ENCODE data around the gene BACH1.
"Not testable (repeated sequence)": the region's sequence is repeated elsewhere in the genome, so short reads cannot be mapped to it uniquely, and the experiment has no call there.

BACH1 gene

DNA sequence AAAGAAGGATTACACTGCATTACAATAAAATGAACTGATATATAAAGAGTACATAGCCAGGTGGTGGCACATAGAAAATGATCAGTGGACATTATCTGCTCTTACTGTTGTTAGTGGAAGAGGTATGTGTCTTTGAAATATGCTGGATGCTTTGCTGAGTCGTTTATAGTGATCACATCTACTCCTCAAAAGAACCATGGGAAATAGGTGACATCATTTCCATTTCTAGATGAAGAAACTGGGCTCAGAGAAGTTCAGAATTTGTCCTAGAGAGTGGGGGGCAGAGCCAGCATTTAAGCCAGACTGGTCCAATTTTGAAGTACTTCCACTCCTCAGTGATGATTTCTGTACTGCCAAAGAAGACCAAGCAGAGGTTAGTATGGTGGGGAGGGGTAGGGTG is 34.0 kb upstream of the BACH1 start:
- H3K9me3 ChIP-seq (ENCODE audit: control insufficient read depth, insufficient read depth, low read depth, low read length): no peaks in the 10 kb centered on the region
- H3K9ac ChIP-seq (ENCODE audit: low read length): no peak overlapping the region
- no peak overlapping the region for H3K27ac ChIP-seq (ENCODE audit: low read depth, low read length)
- H3K4me3 ChIP-seq (ENCODE audit: low read depth, low read length): no peak overlapping the region
- H3K4me1 ChIP-seq (ENCODE audit: control insufficient read depth, insufficient read depth, low read length): no peaks in the 10 kb centered on the region
- no peaks in the 10 kb centered on the region for H3K36me3 ChIP-seq (ENCODE audit: control insufficient read depth, insufficient read depth, low read length)
- H3K27me3 ChIP-seq (ENCODE audit: control insufficient read depth, insufficient read depth, low read length): no peaks in the 10 kb centered on the region

DNA sequence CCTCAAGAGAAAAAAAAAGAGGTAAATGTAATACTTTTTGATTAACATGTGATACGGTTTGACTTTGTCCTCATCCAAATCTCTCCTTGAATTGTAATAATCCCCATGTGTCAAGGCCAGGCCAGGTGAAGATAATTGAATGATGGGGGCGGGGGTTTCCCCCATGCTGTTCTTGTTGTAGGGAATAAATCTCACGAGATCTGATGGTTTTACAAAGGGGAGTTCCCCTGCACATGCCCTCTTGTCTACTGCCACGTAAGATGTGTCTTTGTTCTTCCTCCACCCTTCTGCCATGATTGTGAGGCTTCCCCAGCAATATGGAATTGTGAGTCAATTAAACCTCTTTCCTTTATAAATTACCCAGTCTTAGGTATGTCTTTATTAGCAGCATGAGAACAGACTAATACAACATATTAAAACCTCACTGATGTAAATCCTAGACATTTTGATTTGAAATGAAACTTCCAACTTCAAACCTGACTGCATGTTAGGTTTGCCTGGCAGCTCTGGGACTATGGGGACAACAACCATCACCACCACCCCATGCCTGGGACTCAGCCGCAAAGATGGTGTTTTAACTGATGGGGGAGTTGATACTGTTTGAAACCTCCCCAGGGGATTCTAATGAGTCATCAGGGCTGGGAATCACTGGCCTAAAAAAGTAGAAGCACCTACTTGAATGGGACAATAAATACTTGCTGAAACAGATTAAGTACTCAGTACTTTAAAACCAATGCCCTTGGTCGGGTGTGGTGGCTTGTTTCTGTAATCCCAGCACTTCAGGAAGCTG is 32.8 kb upstream of the BACH1 start:
- no peaks in the 10 kb centered on the region for H3K9me3 ChIP-seq (ENCODE audit: control insufficient read depth, insufficient read depth, low read depth, low read length)
- H3K4me3 ChIP-seq (ENCODE audit: low read depth, low read length): no peak overlapping the region
- no peak overlapping the region for H3K9ac ChIP-seq (ENCODE audit: low read length)
- H3K4me1 ChIP-seq (ENCODE audit: control insufficient read depth, insufficient read depth, low read length): no peaks in the 10 kb centered on the region
- H3K27me3 ChIP-seq (ENCODE audit: control insufficient read depth, insufficient read depth, low read length): no peaks in the 10 kb centered on the region
- H3K27ac ChIP-seq (ENCODE audit: low read depth, low read length): no peak overlapping the region
- H3K36me3 ChIP-seq (ENCODE audit: control insufficient read depth, insufficient read depth, low read length): no peaks in the 10 kb centered on the region

DNA sequence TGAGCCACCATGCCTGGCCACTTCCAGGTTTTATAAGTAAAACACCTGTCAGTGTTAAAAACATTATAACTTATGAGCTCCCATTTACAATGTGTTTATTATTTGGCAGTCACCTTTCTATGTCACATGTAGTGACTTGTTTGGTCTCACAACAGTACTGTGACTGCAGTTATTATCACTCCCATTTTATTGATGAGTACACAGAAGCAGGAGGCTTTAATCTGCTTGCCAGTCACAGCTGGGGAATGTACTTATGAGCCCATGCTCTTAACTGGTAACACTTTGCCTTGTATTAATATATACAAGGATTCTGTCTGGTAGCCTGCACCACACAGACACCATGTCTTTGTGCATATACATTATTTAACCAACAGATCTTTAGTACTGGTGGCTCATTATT is 31.1 kb upstream of the BACH1 start:
- H3K4me1 ChIP-seq (ENCODE audit: control insufficient read depth, insufficient read depth, low read length): no peaks in the 10 kb centered on the region
- H3K27ac ChIP-seq (ENCODE audit: low read depth, low read length): no peak overlapping the region
- no peak overlapping the region for H3K9ac ChIP-seq (ENCODE audit: low read length)
- no peaks in the 10 kb centered on the region for H3K36me3 ChIP-seq (ENCODE audit: control insufficient read depth, insufficient read depth, low read length)
- no peak overlapping the region for H3K4me3 ChIP-seq (ENCODE audit: low read depth, low read length)
- no peaks in the 10 kb centered on the region for H3K9me3 ChIP-seq (ENCODE audit: control insufficient read depth, insufficient read depth, low read depth, low read length)
- no peaks in the 10 kb centered on the region for H3K27me3 ChIP-seq (ENCODE audit: control insufficient read depth, insufficient read depth, low read length)

DNA sequence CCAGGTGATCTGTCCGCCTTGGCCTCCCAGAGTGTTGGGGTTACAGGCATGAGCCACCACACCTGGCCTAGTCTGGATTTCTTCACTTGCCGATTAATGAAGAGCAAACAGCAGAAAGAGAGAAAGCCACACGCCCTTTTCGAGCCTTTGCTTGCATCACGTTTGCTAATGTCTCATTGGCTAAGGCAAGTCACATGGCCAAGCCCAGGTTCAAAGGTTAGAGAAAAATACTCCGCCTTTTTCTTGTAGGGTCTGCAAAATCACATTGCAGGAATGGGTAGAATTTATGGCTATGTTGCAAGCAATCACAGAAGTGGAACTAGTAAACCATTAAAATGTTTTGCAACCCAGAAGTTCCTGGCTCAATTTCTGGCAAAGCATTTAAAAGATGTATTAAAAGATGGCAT is 26.8 kb upstream of the BACH1 start:
- H3K27me3 ChIP-seq (ENCODE audit: control insufficient read depth, insufficient read depth, low read length): no peaks in the 10 kb centered on the region
- no peak overlapping the region for H3K27ac ChIP-seq (ENCODE audit: low read depth, low read length)
- H3K4me3 ChIP-seq (ENCODE audit: low read depth, low read length): no peak overlapping the region
- H3K9ac ChIP-seq (ENCODE audit: low read length): no peak overlapping the region
- H3K4me1 ChIP-seq (ENCODE audit: control insufficient read depth, insufficient read depth, low read length): no peaks in the 10 kb centered on the region
- no peaks in the 10 kb centered on the region for H3K9me3 ChIP-seq (ENCODE audit: control insufficient read depth, insufficient read depth, low read depth, low read length)
- no peaks in the 10 kb centered on the region for H3K36me3 ChIP-seq (ENCODE audit: control insufficient read depth, insufficient read depth, low read length)

DNA sequence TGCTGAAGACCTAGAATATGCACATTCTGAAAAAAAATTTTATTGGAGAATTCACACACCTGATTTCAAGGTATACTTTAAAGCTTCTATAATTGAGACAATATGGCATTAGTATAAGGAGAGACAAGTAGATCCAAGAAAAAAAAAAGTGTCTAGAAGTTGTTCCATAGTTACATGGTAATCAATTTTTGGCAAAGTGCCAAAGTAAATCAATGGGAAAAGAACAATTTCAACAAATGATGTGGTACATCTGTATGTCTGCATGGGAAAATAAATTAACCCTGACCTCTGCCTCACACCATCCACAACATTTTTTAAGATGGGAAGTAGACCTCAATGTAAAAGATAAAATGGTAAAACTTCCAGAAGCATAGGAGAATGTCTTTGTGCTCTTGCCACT is 21.3 kb upstream of the BACH1 start:
- H3K9me3 ChIP-seq (ENCODE audit: control insufficient read depth, insufficient read depth, low read depth, low read length): no peaks in the 10 kb centered on the region
- no peaks in the 10 kb centered on the region for H3K36me3 ChIP-seq (ENCODE audit: control insufficient read depth, insufficient read depth, low read length)
- H3K27ac ChIP-seq (ENCODE audit: low read depth, low read length): no peak overlapping the region
- H3K4me1 ChIP-seq (ENCODE audit: control insufficient read depth, insufficient read depth, low read length): no peaks in the 10 kb centered on the region
- H3K9ac ChIP-seq (ENCODE audit: low read length): no peak overlapping the region
- no peak overlapping the region for H3K4me3 ChIP-seq (ENCODE audit: low read depth, low read length)
- no peaks in the 10 kb centered on the region for H3K27me3 ChIP-seq (ENCODE audit: control insufficient read depth, insufficient read depth, low read length)

DNA sequence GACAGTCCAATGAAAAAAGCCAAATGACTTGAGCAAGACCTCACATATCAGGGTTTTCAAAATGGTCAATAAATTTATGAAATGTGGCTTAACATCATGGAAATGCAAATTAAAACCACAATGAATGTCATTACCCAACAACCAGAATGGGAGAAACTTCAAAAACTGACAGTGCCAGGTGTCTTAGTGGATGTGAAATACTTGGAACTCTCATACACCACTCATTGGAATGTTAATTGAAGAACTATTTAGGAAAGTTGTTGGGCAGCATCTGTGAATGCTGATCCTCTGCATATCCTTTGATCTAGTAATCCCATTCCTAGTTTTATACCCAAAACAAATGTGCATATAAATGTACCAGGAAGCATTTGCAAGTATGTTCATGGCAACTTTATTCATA is 19.2 kb upstream of the BACH1 start:
- H3K36me3 ChIP-seq (ENCODE audit: control insufficient read depth, insufficient read depth, low read length): no peaks in the 10 kb centered on the region
- no peak overlapping the region for H3K27ac ChIP-seq (ENCODE audit: low read depth, low read length)
- no peak overlapping the region for H3K4me3 ChIP-seq (ENCODE audit: low read depth, low read length)
- H3K4me1 ChIP-seq (ENCODE audit: control insufficient read depth, insufficient read depth, low read length): no peaks in the 10 kb centered on the region
- no peaks in the 10 kb centered on the region for H3K9me3 ChIP-seq (ENCODE audit: control insufficient read depth, insufficient read depth, low read depth, low read length)
- H3K27me3 ChIP-seq (ENCODE audit: control insufficient read depth, insufficient read depth, low read length): no peaks in the 10 kb centered on the region
- no peak overlapping the region for H3K9ac ChIP-seq (ENCODE audit: low read length)

DNA sequence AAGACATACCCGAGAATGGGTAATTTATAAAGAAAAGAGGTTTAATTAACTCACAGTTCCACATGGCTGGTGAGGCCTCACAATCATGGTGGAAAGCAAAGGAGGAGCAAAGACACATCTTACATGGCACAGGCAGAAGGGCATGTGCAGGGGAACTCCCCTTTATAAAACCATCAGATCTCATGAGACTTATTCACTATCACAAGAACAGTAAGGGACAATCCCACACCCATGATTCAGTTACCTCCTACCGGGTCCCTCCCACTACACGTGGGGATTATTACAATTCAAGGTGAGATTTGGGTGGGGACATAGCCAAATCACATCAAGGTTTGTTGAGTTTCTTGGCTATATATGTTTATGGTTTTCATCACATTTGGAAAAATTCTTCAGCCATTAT is 16.9 kb upstream of the BACH1 start:
- not testable (repeated sequence) for H3K27me3 ChIP-seq (ENCODE audit: control insufficient read depth, insufficient read depth, low read length); H3K4me3 ChIP-seq (ENCODE audit: low read depth, low read length); H3K27ac ChIP-seq (ENCODE audit: low read depth, low read length); H3K4me1 ChIP-seq (ENCODE audit: control insufficient read depth, insufficient read depth, low read length); H3K36me3 ChIP-seq (ENCODE audit: control insufficient read depth, insufficient read depth, low read length); H3K9me3 ChIP-seq (ENCODE audit: control insufficient read depth, insufficient read depth, low read depth, low read length); H3K9ac ChIP-seq (ENCODE audit: low read length)

DNA sequence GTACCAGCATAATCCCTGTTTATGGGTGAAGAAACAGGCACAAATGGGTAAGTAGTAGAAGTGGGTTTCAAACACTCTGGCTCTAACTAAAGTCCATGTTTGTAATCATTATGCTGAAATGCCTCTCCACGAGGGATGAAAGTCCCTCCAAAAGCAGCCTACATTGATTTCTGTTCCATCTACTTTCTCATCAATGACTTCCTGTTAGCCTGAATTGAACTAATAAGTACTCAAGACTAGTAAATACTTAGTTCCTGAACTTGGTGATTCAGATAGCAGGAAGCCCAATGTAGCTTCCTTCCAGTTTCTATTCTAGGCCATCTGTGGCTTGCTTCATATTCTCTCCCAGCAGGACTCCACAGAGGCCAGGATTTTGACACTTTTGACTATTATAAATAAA is 11.3 kb upstream of the BACH1 start:
- no peaks in the 10 kb centered on the region for H3K36me3 ChIP-seq (ENCODE audit: control insufficient read depth, insufficient read depth, low read length)
- H3K9ac ChIP-seq (ENCODE audit: low read length): no peak overlapping the region
- H3K4me3 ChIP-seq (ENCODE audit: low read depth, low read length): no peak overlapping the region
- no peaks in the 10 kb centered on the region for H3K9me3 ChIP-seq (ENCODE audit: control insufficient read depth, insufficient read depth, low read depth, low read length)
- peaks cover 9% of the 10 kb centered on the region; the same call in 1 of the 2 replicates for H3K4me1 ChIP-seq (ENCODE audit: control insufficient read depth, insufficient read depth, low read length)
- H3K27ac ChIP-seq (ENCODE audit: low read depth, low read length): no peak overlapping the region
- H3K27me3 ChIP-seq (ENCODE audit: control insufficient read depth, insufficient read depth, low read length): no peaks in the 10 kb centered on the region

DNA sequence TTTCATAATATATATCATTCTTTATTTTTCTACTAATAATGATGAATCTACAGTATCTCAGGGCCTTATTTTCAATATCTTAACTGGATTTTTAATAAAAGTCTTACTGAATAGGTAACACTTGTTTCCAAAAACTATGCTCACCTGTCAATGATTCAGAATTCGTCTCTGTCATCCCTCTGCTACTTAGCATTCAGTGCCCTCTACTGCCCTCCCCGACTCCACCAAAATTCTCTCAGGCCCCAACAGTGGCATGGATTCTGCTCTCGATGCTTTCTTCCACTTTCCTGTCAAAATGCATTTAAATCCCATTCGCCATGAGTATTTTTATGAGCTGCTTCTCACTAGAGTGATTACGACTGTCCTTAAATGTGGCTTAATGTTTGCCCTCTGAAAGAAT is 10.5 kb upstream of the BACH1 start:
- no peak overlapping the region for H3K9ac ChIP-seq (ENCODE audit: low read length)
- H3K9me3 ChIP-seq (ENCODE audit: control insufficient read depth, insufficient read depth, low read depth, low read length): no peaks in the 10 kb centered on the region
- H3K4me3 ChIP-seq (ENCODE audit: low read depth, low read length): no peak overlapping the region
- peaks cover 9% of the 10 kb centered on the region; the same call in 1 of the 2 replicates for H3K4me1 ChIP-seq (ENCODE audit: control insufficient read depth, insufficient read depth, low read length)
- H3K27ac ChIP-seq (ENCODE audit: low read depth, low read length): no peak overlapping the region
- H3K36me3 ChIP-seq (ENCODE audit: control insufficient read depth, insufficient read depth, low read length): no peaks in the 10 kb centered on the region
- H3K27me3 ChIP-seq (ENCODE audit: control insufficient read depth, insufficient read depth, low read length): no peaks in the 10 kb centered on the region

DNA sequence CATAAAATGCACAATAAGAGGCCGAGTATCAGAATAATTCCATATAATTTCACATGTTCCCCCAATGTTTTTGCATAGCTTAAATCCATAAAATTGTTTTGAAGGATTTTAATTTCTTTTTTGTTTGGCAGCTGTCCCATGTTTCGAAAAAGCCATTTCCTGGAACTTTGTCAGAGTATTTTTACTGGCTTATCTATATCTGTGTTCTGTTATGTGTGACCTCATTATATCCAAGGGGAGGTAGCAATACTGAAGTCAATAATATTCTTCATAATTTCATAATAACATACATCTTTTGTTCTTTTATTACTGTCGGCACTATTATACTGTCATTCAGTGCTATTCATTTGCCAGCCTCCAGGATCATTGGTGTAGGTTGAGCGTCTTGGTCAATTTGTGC is 9.4 kb upstream of the BACH1 start:
- no peaks in the 10 kb centered on the region for H3K27me3 ChIP-seq (ENCODE audit: control insufficient read depth, insufficient read depth, low read length)
- no peaks in the 10 kb centered on the region for H3K9me3 ChIP-seq (ENCODE audit: control insufficient read depth, insufficient read depth, low read depth, low read length)
- no peaks in the 10 kb centered on the region for H3K36me3 ChIP-seq (ENCODE audit: control insufficient read depth, insufficient read depth, low read length)
- no peak overlapping the region for H3K9ac ChIP-seq (ENCODE audit: low read length)
- H3K4me1 ChIP-seq (ENCODE audit: control insufficient read depth, insufficient read depth, low read length): peaks cover 9% of the 10 kb centered on the region; the same call in 1 of the 2 replicates
- no peak overlapping the region for H3K27ac ChIP-seq (ENCODE audit: low read depth, low read length)
- H3K4me3 ChIP-seq (ENCODE audit: low read depth, low read length): no peak overlapping the region

DNA sequence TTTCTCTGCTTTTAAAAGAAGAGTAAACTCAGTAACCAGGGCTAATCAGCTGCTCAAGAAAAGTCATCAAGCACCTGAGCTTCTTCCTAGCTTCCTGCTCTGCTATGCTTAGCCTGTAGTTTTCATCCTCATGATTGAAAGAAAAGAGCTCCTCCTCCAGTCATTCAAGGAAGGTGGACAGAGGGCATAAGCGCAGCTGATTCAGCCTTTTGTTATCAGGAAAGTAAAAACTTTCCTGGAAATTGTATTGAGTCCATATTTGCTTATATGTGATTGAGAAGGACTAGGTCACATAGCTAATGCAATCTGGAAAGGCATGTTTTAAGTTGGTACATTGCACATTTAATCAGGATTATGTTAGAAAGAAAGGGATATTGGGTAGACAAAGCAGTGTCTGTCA is 8.5 kb upstream of the BACH1 start:
- peaks cover 9% of the 10 kb centered on the region; the same call in 1 of the 2 replicates for H3K4me1 ChIP-seq (ENCODE audit: control insufficient read depth, insufficient read depth, low read length)
- no peaks in the 10 kb centered on the region for H3K36me3 ChIP-seq (ENCODE audit: control insufficient read depth, insufficient read depth, low read length)
- peaks cover 1% of the 10 kb centered on the region; the same call in 1 of the 2 replicates for H3K9me3 ChIP-seq (ENCODE audit: control insufficient read depth, insufficient read depth, low read depth, low read length)
- H3K4me3 ChIP-seq (ENCODE audit: low read depth, low read length): no peak overlapping the region
- no peaks in the 10 kb centered on the region for H3K27me3 ChIP-seq (ENCODE audit: control insufficient read depth, insufficient read depth, low read length)
- no peak overlapping the region for H3K9ac ChIP-seq (ENCODE audit: low read length)
- H3K27ac ChIP-seq (ENCODE audit: low read depth, low read length): no peak overlapping the region

Data from HUES6 (cell line).